ENCODE data around the gene TCF4. TPM values are rescaled to one million over a fixed set of nuclear protein-coding genes. Genes with fewer than 3 reads are reported as not detected.

TCF4 gene
- total RNA-seq, 2 experiments from 2014 or later, result 0.75 to 1.4 TPM

DNA sequence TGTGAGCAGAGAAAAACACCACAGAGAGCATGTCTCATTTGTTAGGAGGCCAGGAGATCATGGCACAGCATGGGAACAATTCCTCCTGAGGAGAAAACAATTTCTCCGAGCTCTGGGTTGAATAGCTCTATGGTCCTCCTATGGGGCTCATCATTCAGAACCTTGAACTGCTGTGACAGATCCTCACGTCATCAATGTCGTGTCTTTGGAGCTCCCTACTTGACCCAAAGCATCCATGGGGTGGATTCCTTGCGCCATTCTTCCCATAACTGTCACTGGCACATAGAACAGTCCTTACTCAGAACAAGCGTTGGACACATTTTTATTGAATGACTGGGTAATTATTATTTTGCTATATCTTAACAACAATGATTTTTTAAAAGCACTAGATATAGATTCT lies 15.8 kb upstream of the TCF4 start:
- Mint-ChIP-seq H3K27ac (no peak overlapping the region), H3K4me3 (no peak overlapping the region), H3K4me1 (no peaks in the 10 kb centered on the region), H3K9me3 (no peaks in the 10 kb centered on the region), H3K36me3 (no peaks in the 10 kb centered on the region), H3K27me3 (peaks cover 2% of the 10 kb centered on the region)
- DNase-seq (no peak), ATAC-seq (ENCODE audit: low read depth) (no peak)
- POLR2A ChIA-PET, result no interaction called here

- POLR2A ChIA-PET, result no interaction called here
- H3K27me3 Mint-ChIP-seq, result peaks cover 14% of the 10 kb centered on the region
- DNase-seq (no peak), ATAC-seq (ENCODE audit: low read depth) (no peak)
- peaks cover 4% of the 10 kb centered on the region for H3K4me1 Mint-ChIP-seq
- no peak overlapping the region for H3K27ac Mint-ChIP-seq
- no peak overlapping the region for H3K4me3 Mint-ChIP-seq
- H3K9me3 Mint-ChIP-seq, result peaks cover 2% of the 10 kb centered on the region
- no peaks in the 10 kb centered on the region for H3K36me3 Mint-ChIP-seq
These were observed 5.9 kb upstream of the TCF4 start for GRCh38 chr18:55593888-55594287.

GRCh38 chr18:55592572-55592971 lies 4.6 kb upstream of the TCF4 start:
- Mint-ChIP-seq H3K4me3 (no peak overlapping the region), H3K27me3 (peaks cover 22% of the 10 kb centered on the region), H3K9me3 (peaks cover 2% of the 10 kb centered on the region), H3K4me1 (peaks cover 9% of the 10 kb centered on the region), H3K27ac (no peak overlapping the region), H3K36me3 (no peaks in the 10 kb centered on the region)
- no peak for ATAC-seq (ENCODE audit: low read depth)
- POLR2A ChIA-PET, result no interaction called here
- DNase-seq, result no peak

- POLR2A ChIA-PET, result no interaction called here
- Mint-ChIP-seq H3K27ac (no peak overlapping the region), H3K27me3 (peaks cover 26% of the 10 kb centered on the region), H3K4me3 (no peak overlapping the region), H3K36me3 (no peaks in the 10 kb centered on the region), H3K4me1 (peaks cover 10% of the 10 kb centered on the region), H3K9me3 (peaks cover 2% of the 10 kb centered on the region)
- DNase-seq, result no peak
- no peak for ATAC-seq (ENCODE audit: low read depth)
These were observed 4.1 kb upstream of the TCF4 start for GRCh38 chr18:55592106-55592505.

DNA sequence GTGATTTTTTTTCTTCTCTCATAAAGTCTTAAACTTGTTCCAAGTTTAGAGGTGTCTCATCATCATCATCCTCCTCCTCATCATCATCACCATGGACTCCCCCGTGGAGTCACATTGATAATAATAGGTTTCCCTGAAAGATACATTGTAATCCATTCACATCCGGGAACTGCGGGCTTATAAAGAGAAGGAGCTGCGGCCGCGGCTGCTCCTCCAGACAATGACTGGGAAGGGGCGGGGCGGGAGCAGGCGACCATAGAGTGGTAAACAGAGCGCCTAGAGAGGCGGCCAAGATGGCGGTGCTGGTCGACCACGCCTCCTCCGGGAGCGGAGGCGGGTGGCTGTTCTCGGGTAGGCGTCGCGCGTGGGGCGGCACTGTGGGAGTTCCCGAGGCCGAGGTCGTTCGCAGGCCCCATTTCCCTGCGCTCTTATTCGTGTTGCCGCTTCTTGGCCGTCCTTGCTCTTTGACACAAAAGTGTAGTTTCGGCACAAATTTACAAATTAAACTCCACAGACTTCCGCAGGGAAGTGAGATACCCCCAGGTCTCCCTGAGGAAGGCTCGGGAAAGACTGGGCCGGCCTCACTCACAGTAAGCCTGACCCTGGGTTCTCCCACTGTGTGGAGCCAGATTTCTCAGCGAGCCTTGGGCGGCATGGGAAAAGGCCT lies 1.8 kb upstream of the TCF4 start:
- DNase-seq, result peak; percentile 84
- peak; percentile 87 for ATAC-seq (ENCODE audit: low read depth)
- H3K27me3 Mint-ChIP-seq, result peaks cover 48% of the 10 kb centered on the region
- no peaks in the 10 kb centered on the region for H3K9me3 Mint-ChIP-seq
- POLR2A ChIA-PET, result no interaction called here
- H3K4me3 Mint-ChIP-seq, result peak overlapping the region; percentile 79
- no peaks in the 10 kb centered on the region for H3K36me3 Mint-ChIP-seq
- H3K4me1 Mint-ChIP-seq, result peaks cover 13% of the 10 kb centered on the region
- peak overlapping the region; percentile 56 for H3K27ac Mint-ChIP-seq

DNA sequence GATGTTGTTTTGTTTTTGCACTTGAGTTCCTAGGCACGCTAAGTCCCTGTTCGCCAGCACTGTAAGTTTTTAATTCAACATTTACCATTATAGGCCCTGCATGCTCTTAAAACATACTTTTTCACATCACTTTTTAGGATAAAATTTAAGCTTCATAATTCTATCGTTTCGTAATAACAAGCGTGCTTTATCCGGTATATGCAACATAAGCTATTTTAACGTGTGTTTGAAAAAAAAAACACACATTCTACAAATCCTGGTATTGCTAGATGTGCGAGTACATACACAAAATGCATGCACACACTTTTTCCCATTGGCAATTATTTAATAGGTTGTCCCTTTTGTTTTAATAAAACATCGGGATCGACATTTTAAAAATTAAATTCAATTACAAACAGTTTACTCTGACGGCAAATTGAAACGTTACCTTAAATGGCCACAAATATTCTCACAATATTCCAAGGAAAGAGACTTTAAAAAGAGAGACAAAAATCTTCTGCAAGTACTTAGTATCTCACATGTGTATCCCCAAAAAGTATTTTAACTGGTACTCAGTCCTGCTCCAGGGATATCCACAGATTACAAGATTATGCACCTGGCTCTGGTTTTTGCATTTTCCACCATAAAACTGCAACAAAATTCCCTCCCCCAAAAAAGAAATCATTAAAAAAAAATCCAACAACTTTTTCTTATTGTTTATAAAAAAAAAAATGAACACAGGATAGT lies 1.0 kb upstream of the TCF4 start:
- Mint-ChIP-seq H3K27ac (no peak overlapping the region), H3K27me3 (peaks cover 52% of the 10 kb centered on the region), H3K4me3 (peak overlapping the region; percentile 79), H3K4me1 (peaks cover 13% of the 10 kb centered on the region), H3K36me3 (no peaks in the 10 kb centered on the region), H3K9me3 (no peaks in the 10 kb centered on the region)
- ATAC-seq (ENCODE audit: low read depth), result no peak
- POLR2A ChIA-PET, result no interaction called here
- DNase-seq, result no peak

- DNase-seq (no peak), ATAC-seq (ENCODE audit: low read depth) (peak; percentile 32)
- H3K4me1 Mint-ChIP-seq, result peaks cover 13% of the 10 kb centered on the region
- H3K27me3 Mint-ChIP-seq, result peaks cover 52% of the 10 kb centered on the region
- no peaks in the 10 kb centered on the region for H3K9me3 Mint-ChIP-seq
- H3K36me3 Mint-ChIP-seq, result no peaks in the 10 kb centered on the region
- peak overlapping the region; percentile 71 for H3K27ac Mint-ChIP-seq
- peak overlapping the region; percentile 90 for H3K4me3 Mint-ChIP-seq
- POLR2A ChIA-PET, result no interaction called here
These were observed 428 bp downstream of the TCF4 start for GRCh38 chr18:55587418-55588110.

DNA sequence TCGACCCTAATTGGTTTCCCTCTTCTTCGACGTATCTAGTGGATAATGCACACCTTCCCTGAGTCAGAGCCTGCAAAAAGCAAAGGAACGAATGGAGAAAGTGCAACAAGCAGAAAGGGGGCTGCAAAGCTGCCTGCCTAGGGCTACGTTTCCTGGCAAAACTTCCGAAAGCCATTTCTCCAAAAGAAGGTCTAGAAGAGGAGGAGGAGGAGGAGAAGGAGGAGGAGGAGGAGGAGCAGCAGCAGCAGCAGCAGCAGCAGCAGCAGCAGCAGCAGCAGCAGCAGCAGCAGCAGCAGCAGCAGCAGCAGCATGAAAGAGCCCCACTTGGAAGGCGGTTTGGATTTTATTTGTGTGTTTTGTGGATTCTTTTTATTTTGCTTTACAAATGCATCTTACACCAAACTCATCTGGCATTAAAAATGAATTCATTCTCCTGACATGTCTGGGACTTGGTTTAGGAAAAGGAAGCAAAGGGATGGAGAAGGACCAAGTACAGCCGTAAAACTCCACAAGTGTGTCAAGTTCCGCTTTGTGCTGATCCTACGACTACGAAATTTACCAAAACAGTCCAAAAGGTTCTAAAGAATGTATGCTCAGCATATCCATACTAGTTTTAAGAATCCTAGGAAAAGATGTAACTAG lies 2.0 kb downstream of the TCF4 start:
- ATAC-seq (ENCODE audit: low read depth), result no peak
- Mint-ChIP-seq H3K4me1 (peaks cover 13% of the 10 kb centered on the region), H3K9me3 (no peaks in the 10 kb centered on the region), H3K4me3 (peak overlapping the region; percentile 2), H3K27ac (no peak overlapping the region), H3K27me3 (peaks cover 51% of the 10 kb centered on the region), H3K36me3 (no peaks in the 10 kb centered on the region)
- DNase-seq, result no peak
- POLR2A ChIA-PET, result no interaction called here

- POLR2A ChIA-PET, result no interaction called here
- Mint-ChIP-seq H3K36me3 (no peaks in the 10 kb centered on the region), H3K9me3 (no peaks in the 10 kb centered on the region), H3K4me1 (peaks cover 13% of the 10 kb centered on the region), H3K4me3 (no peak overlapping the region), H3K27me3 (peaks cover 51% of the 10 kb centered on the region), H3K27ac (no peak overlapping the region)
- ATAC-seq (ENCODE audit: low read depth) (no peak), DNase-seq (no peak)
These were observed 2.7 kb downstream of the TCF4 start for GRCh38 chr18:55585065-55585919.

GRCh38 chr18:55584201-55584600 lies 3.8 kb downstream of the TCF4 start:
- H3K27ac Mint-ChIP-seq, result no peak overlapping the region
- DNase-seq (no peak), ATAC-seq (ENCODE audit: low read depth) (no peak)
- no peaks in the 10 kb centered on the region for H3K36me3 Mint-ChIP-seq
- POLR2A ChIA-PET, result no interaction called here
- no peak overlapping the region for H3K4me3 Mint-ChIP-seq
- peaks cover 45% of the 10 kb centered on the region for H3K27me3 Mint-ChIP-seq
- no peaks in the 10 kb centered on the region for H3K9me3 Mint-ChIP-seq
- H3K4me1 Mint-ChIP-seq, result peaks cover 8% of the 10 kb centered on the region

GRCh38 chr18:55582325-55582724 lies 5.7 kb downstream of the TCF4 start:
- peaks cover 32% of the 10 kb centered on the region for H3K27me3 Mint-ChIP-seq
- H3K36me3 Mint-ChIP-seq, result no peaks in the 10 kb centered on the region
- H3K27ac Mint-ChIP-seq, result no peak overlapping the region
- DNase-seq, result no peak
- no peak for ATAC-seq (ENCODE audit: low read depth)
- POLR2A ChIA-PET, result no interaction called here
- peaks cover 4% of the 10 kb centered on the region for H3K4me1 Mint-ChIP-seq
- no peak overlapping the region for H3K4me3 Mint-ChIP-seq
- H3K9me3 Mint-ChIP-seq, result no peaks in the 10 kb centered on the region

DNA sequence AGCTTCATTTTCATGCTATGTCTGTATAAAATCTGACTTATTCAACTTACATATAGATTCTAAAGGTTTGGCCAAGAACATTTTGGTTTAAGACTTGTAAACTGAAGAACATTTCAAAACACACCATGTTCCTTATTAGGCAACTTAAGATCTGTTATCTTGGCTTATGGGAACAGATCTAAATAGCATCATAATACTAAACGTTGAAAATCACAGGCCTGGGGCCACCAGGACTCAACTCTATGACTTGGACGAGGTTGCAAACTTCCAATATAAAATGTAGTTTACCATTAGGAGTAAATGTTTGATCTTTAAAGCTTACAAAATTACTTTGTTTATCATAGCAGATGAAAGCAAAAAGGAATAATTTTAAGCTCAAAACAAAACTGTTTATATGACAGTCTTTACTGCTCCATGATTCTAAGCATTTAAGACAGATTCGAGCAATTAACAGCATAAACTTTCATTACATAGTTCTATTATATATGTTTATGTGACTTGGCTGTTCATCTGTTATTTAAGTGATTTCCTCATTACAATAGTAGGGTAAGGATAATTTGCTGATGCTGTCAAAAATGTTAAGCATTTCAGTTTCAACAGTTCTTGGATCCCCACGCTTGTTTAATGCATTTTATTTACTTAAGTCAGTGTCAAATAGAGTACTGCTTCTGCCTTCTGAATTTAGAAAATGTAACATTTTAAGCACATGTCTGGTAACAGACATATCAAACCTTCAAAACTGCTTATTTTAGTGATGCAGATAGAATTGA lies 8.3 kb downstream of the TCF4 start:
- H3K9me3 Mint-ChIP-seq, result no peaks in the 10 kb centered on the region
- no peaks in the 10 kb centered on the region for H3K4me1 Mint-ChIP-seq
- no peak overlapping the region for H3K4me3 Mint-ChIP-seq
- H3K36me3 Mint-ChIP-seq, result no peaks in the 10 kb centered on the region
- peaks cover 7% of the 10 kb centered on the region for H3K27me3 Mint-ChIP-seq
- H3K27ac Mint-ChIP-seq, result no peak overlapping the region
- POLR2A ChIA-PET, result no interaction called here
- no peak for DNase-seq
- ATAC-seq (ENCODE audit: low read depth), result no peak

Data from activated naive CD8-positive, alpha-beta T cell treated with anti-CD3 and anti-CD28 coated beads, Interleukin-2, amount 10 ng/mL, durations not matched to agents 7 days and 5 days (primary cell).